Thoracic aorta (tissue), 2 donors: ENCODE results near the gene KLHDC9. TPM values are rescaled to one million over a fixed set of nuclear protein-coding genes. Genes with fewer than 3 reads are reported as not detected.

ENCODE experiments used
- ATAC-seq: fragments of 150-250 bp; one replicate; pipeline ENCODE4 v1.8.0; 2017; ENCODE audit warnings: low read depth; ENCODE audit not compliant: insufficient number of reproducible peaks, low FRiP score
- DNase-seq: peaks from one replicate; pipeline ENCODE4 v3.0.0-alpha.2; 2020; ENCODE audit warnings: low spot score
- H3K27ac ChIP-seq, 2 donors: fragments of 200-600 bp; sonication (generic); 1 replicate in 1 of 2; 2 replicates in 1 of 2; pipeline ENCODE4 v1.5.1; 2016; ENCODE audit warnings: mild to moderate bottlenecking in 2 of 2, moderate library complexity in 2 of 2
- H3K27me3 ChIP-seq: fragments of 200-600 bp; sonication (generic); replicated peaks from 2 replicates; pipeline ENCODE4 v1.6.0; 2016; ENCODE audit warnings: mild to moderate bottlenecking; ENCODE audit not compliant: insufficient read depth
- H3K36me3 ChIP-seq: fragments of 200-600 bp; sonication (generic); one replicate; pipeline ENCODE4 v1.5.1; 2016
- H3K4me1 ChIP-seq, 2 donors: fragments of 200-600 bp; sonication (generic); 1 replicate in 1 of 2; 2 replicates in 1 of 2; pipeline versions ENCODE4 v1.5.1 to v1.6.0; 2016; ENCODE audit warnings: low read depth in 2 of 2, mild to moderate bottlenecking in 1 of 2; ENCODE audit not compliant: control insufficient read depth in 1 of 2
- H3K4me3 ChIP-seq: fragments of 200-600 bp; sonication (generic); 2 replicates; pipeline ENCODE4 v1.5.1; 2016; ENCODE audit warnings: mild to moderate bottlenecking
- H3K9me3 ChIP-seq: fragments of 200-600 bp; sonication (generic); 2 replicates; pipeline ENCODE4 v1.5.1; 2016
- CTCF ChIP-seq: fragments of 200-600 bp; sonication (generic); IDR thresholded peaks from one replicate; pipeline ENCODE4 v1.5.1; 2019; ENCODE audit warnings: antibody characterized with exemption
- total RNA-seq, 2 donors: library from RNA; depleted of rRNA; stranded (reverse); fragments of >200 nt; gene quantifications; one replicate each; pipeline versions ENCODE4 v1.1.0 to v1.2.3, GENCODE V29; 2016

The KLHDC9 gene
- total RNA-seq, 2 donors from 2014 or later = 7.9 to 8.6 TPM

GRCh38 chr1:161092621-161093028, 5.5 kb upstream of the KLHDC9 start:
- ATAC-seq = no peak

GRCh38 chr1:161094481-161094880, 3.7 kb upstream of the KLHDC9 start:
- Histone ChIP-seq H3K9me3 (no peaks in the 10 kb centered on the region), H3K27me3 (no peaks in the 10 kb centered on the region), H3K4me1 (peaks cover 2 to 21% of the 10 kb centered on the region in 2 donors), H3K27ac (no peak overlapping the region), H3K4me3 (no peak overlapping the region), H3K36me3 (no peaks in the 10 kb centered on the region)
- no peak for DNase-seq
- ATAC-seq = no peak
- no peak for TF ChIP-seq CTCF

More at GRCh38 chr1:161092621-161093028, 5.5 kb upstream of the KLHDC9 start:
- no peak for DNase-seq
- Histone ChIP-seq H3K36me3 (no peaks in the 10 kb centered on the region), H3K9me3 (no peaks in the 10 kb centered on the region), H3K4me1 (peaks cover 2 to 10% of the 10 kb centered on the region in 2 donors), H3K27me3 (no peaks in the 10 kb centered on the region), H3K4me3 (no peak overlapping the region), H3K27ac (no peak overlapping the region)
- no peak for TF ChIP-seq CTCF

- Histone ChIP-seq H3K4me1 (peaks cover 2 to 21% of the 10 kb centered on the region in 2 donors), H3K36me3 (no peaks in the 10 kb centered on the region), H3K27me3 (no peaks in the 10 kb centered on the region), H3K4me3 (no peak overlapping the region), H3K27ac (no peak overlapping the region), H3K9me3 (no peaks in the 10 kb centered on the region)
- DNase-seq (no peak), ATAC-seq (no peak)
- no peak for TF ChIP-seq CTCF
Measured at GRCh38 chr1:161095230-161095629, 2.9 kb upstream of the KLHDC9 start.

GRCh38 chr1:161096015-161096414, 2.1 kb upstream of the KLHDC9 start:
- no peak overlapping the region for H3K27ac ChIP-seq

GRCh38 chr1:161096530-161096929, 1.6 kb upstream of the KLHDC9 start:
- H3K36me3 ChIP-seq = no peaks in the 10 kb centered on the region

More at GRCh38 chr1:161096015-161096414, 2.1 kb upstream of the KLHDC9 start:
- no peaks in the 10 kb centered on the region for H3K36me3 ChIP-seq
- no peak for ATAC-seq
- no peak for TF ChIP-seq CTCF
- H3K9me3 ChIP-seq = no peaks in the 10 kb centered on the region
- no peak for DNase-seq
- H3K27me3 ChIP-seq = no peaks in the 10 kb centered on the region
- no peak overlapping the region for H3K4me3 ChIP-seq
- peaks cover 2 to 21% of the 10 kb centered on the region in 2 donors for H3K4me1 ChIP-seq

More at GRCh38 chr1:161096530-161096929, 1.6 kb upstream of the KLHDC9 start:
- H3K4me3 ChIP-seq = no peak overlapping the region
- H3K4me1 ChIP-seq = peaks cover 2 to 21% of the 10 kb centered on the region in 2 donors
- TF ChIP-seq CTCF = no peak
- DNase-seq (no peak), ATAC-seq (no peak)
- no peaks in the 10 kb centered on the region for H3K9me3 ChIP-seq
- no peaks in the 10 kb centered on the region for H3K27me3 ChIP-seq
- no peak overlapping the region for H3K27ac ChIP-seq
